GM18519 (cell line): ENCODE results near the gene GATAD2A.

ENCODE experiments used
- ATAC-seq: cut with Tn5 transposase; IDR thresholded peaks from one replicate; pipeline ENCODE4 v1.9.1; 2021; ENCODE audit warnings: mild to moderate bottlenecking, moderate library complexity; ENCODE audit not compliant: unreplicated experiment, low FRiP score

Gene GATAD2A

GRCh38 chr19:19558055-19558454, 152.6 kb downstream of the GATAD2A start:
- no peak for ATAC-seq
